SIG-M5 treated with dmso at 0.1 percent for 504 hours (cell line): Measurements from ENCODE around the gene HELT.
"Not testable (repeated sequence)": the region's sequence is repeated elsewhere in the genome, so short reads cannot be mapped to it uniquely, and the experiment has no call there.

ENCODE experiments used
- DNase-seq: peaks from one replicate; lab custom pipeline; 2025; ENCODE audit not compliant: unreplicated experiment; lab: John Stamatoyannopoulos, UW

HELT gene

GRCh38 chr4:185035284-185035683 lies 17.0 kb downstream of the HELT start:
- no peak for DNase-seq

GRCh38 chr4:185036019-185036418 lies 17.7 kb downstream of the HELT start:
- DNase-seq: no peak

GRCh38 chr4:185036842-185037241 lies 18.6 kb downstream of the HELT start:
- no peak for DNase-seq

GRCh38 chr4:185039508-185040273 lies 21.4 kb downstream of the HELT start:
- DNase-seq: peak; percentile 79

GRCh38 chr4:185040523-185040922 lies 22.2 kb downstream of the HELT start:
- no peak for DNase-seq

- DNase-seq: not testable (repeated sequence)
Measured at GRCh38 chr4:185050286-185050685, 32.0 kb downstream of the HELT start.

GRCh38 chr4:185051283-185051682 lies 33.0 kb downstream of the HELT start:
- DNase-seq: not testable (repeated sequence)

GRCh38 chr4:185053746-185054145 lies 35.5 kb downstream of the HELT start:
- DNase-seq: no peak

GRCh38 chr4:185054272-185054671 lies 36.0 kb downstream of the HELT start:
- DNase-seq: no peak

- no peak for DNase-seq
Measured at GRCh38 chr4:185054886-185055285, 36.6 kb downstream of the HELT start.

GRCh38 chr4:185061610-185062009 lies 43.3 kb downstream of the HELT start:
- no peak for DNase-seq

- DNase-seq: no peak
Measured at GRCh38 chr4:185062606-185063005, 44.3 kb downstream of the HELT start.

GRCh38 chr4:185066179-185066578 lies 47.9 kb downstream of the HELT start:
- no peak for DNase-seq

GRCh38 chr4:185068837-185069236 lies 50.5 kb downstream of the HELT start:
- DNase-seq: no peak
